Ovary (tissue), 9 donors: ENCODE data around the gene KDM6A. TPM values are rescaled to one million over a fixed set of nuclear protein-coding genes. Genes with fewer than 3 reads are reported as not detected.

Source experiments
- DNase-seq, 5 donors: peaks; one replicate each; pipeline ENCODE4 v3.0.0-alpha.2; 2019 to 2020
- H3K27ac ChIP-seq, 2 donors: fragments of 200-600 bp; one replicate each; pipeline versions ENCODE4 v1.5.1 to v1.8.0; 2019 to 2022
- H3K27me3 ChIP-seq: fragments of 200-600 bp; one replicate; pipeline ENCODE4 v1.8.0; 2022
- H3K36me3 ChIP-seq: fragments of 200-600 bp; sonication (generic); one replicate; pipeline ENCODE4 v1.5.1; 2019
- H3K4me1 ChIP-seq: one replicate; pipeline ENCODE4 v1.8.1; 2013; ENCODE audit warnings: mild to moderate bottlenecking, moderate library complexity; ENCODE audit not compliant: insufficient read depth
- H3K4me3 ChIP-seq: fragments of 200-600 bp; sonication (generic); one replicate; pipeline ENCODE4 v1.5.1; 2017
- H3K9me3 ChIP-seq, 2 donors: fragments of 200-600 bp in 1 of 2; sonication (generic) in 1 of 2; one replicate each; pipeline versions ENCODE4 v1.5.1 to v1.8.1; 2013 to 2019; ENCODE audit warnings: mild to moderate bottlenecking in 1 of 2, moderate library complexity in 1 of 2
- EP300 ChIP-seq: sonication (generic); formaldehyde crosslinking; IDR thresholded peaks from one replicate; pipeline ENCODE4 v1.6.1; 2017; ENCODE audit warnings: antibody characterized with exemption
- POLR2A ChIP-seq: fragments of 450-650 bp; IDR thresholded peaks from one replicate; pipeline ENCODE4 v1.6.1; 2017; ENCODE audit warnings: antibody characterized with exemption, mild to moderate bottlenecking, moderate library complexity
- WGBS, 3 donors: extraction: QIAGEN DNeasy Blood & Tissue Kit in 1 of 3; methylation state at CpG; one replicate each; pipeline versions ENCODE4 v1.1.5 to v1.1.7; 2013 to 2017; 5-methylcytosine and 5-hydroxymethylcytosine counted together
- intact Hi-C, 4 donors: fragments of 100-400 bp; cut with DNase I; formaldehyde crosslinking; loops; one replicate each; pipeline versions ENCODE4 v1.11.0 to v1.15.1; 2022 to 2023
- polyA plus RNA-seq, 2 donors: library from polyadenylated mRNA; stranded (reverse); fragments of 200-250 nt in 1 of 2; fragments of 350-450 nt in 1 of 2; fragmentation: Illumina TruSeq in 1 of 2; extraction: RNeasy Lipid Tissue Mini Kit (QIAGEN cat#74804) in 1 of 2; gene quantifications; one replicate each; pipeline ENCODE4 v1.2.3, GENCODE V29; 2013 to 2014
- total RNA-seq, 7 donors: library from RNA; depleted of rRNA in 2 of 7; stranded (reverse); fragments of >200 nt in 2 of 7; fragmentation: NEBNext Ultra II Directional in 3 of 7; extraction: Animal tissue kit (Norgen Biotek cat#: 25700) in 3 of 7; gene quantifications; one replicate each; pipeline versions ENCODE4 v1.1.0 to v1.2.4, GENCODE V29; 2016 to 2023
- TF ChIP-seq, protein P1 (sequence below), 3 donors: fragments of 450-650 bp in 2 of 3; fragments of 200-600 bp in 1 of 3; IDR thresholded peaks; one replicate each; pipeline versions ENCODE4 v1.5.1 to v1.8.0; 2016 to 2022; ENCODE audit warnings: antibody characterized with exemption in 3 of 3, mild to moderate bottlenecking in 1 of 3
- donor health status: DM: no; HTN: no; CAD: no; lungs with moderate emphysema.
- donor health status: DM: no; HTN: no; CAD: no.
- donor health status: Bipolar disorder and iron deficiency.
- donor health status: DM: yes; HTN: yes; CAD: no.
- donor health status: DM: no; HTN: no; CAD: no.
- donor health status: DM: yes; HTN: yes; CAD: no.

Gene KDM6A
- total and polyA plus RNA-seq, 9 donors: 19.8 to 56.2 (median 42.1) TPM

- Histone ChIP-seq H3K36me3 (no peaks in the 10 kb centered on the region), H3K9me3 (no peaks in the 10 kb centered on the region), H3K27me3 (no peaks in the 10 kb centered on the region), H3K4me1 (no peaks in the 10 kb centered on the region), H3K4me3 (no peak overlapping the region), H3K27ac (no peak overlapping the region)
- DNase-seq: no peak
- intact Hi-C loops: no loop called here
- TF ChIP-seq EP300 (no peak), POLR2A (no peak)
- TF ChIP-seq, protein P1, sequence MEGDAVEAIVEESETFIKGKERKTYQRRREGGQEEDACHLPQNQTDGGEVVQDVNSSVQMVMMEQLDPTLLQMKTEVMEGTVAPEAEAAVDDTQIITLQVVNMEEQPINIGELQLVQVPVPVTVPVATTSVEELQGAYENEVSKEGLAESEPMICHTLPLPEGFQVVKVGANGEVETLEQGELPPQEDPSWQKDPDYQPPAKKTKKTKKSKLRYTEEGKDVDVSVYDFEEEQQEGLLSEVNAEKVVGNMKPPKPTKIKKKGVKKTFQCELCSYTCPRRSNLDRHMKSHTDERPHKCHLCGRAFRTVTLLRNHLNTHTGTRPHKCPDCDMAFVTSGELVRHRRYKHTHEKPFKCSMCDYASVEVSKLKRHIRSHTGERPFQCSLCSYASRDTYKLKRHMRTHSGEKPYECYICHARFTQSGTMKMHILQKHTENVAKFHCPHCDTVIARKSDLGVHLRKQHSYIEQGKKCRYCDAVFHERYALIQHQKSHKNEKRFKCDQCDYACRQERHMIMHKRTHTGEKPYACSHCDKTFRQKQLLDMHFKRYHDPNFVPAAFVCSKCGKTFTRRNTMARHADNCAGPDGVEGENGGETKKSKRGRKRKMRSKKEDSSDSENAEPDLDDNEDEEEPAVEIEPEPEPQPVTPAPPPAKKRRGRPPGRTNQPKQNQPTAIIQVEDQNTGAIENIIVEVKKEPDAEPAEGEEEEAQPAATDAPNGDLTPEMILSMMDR (IDR thresholded peaks at IDR 0.05): no peak
- WGBS, 3 donors: 72 to 79% (median 75%) methylated on average over 4 of the region's 4 CpGs
These were observed 267.8 kb downstream of the KDM6A start for GRCh38 chrX:45140812-45141211.

DNA sequence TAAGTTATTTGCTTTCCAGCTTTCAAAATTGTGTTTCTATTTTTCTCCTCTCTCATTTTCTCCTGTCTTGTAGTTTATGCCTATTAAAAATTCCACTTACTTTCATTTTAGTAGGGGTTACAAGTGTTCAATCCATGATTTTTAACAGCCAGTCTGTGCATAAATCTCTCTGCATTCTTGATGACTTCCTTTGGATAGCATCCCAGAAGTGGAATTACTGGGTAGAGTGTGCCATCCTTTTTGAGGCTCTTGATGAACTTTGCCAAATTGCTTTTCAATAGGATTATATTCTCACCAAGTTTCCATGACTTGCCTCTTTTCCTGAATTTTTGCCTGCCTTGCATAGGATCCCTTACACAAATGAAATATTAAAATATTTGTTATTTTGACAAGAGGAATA, 269.2 kb downstream of the KDM6A start:
- DNase-seq: no peak
- TF ChIP-seq POLR2A: no peak
- TF ChIP-seq EP300: no peak
- TF ChIP-seq, protein P1 (IDR thresholded peaks at IDR 0.05): no peak
- Histone ChIP-seq H3K36me3 (no peaks in the 10 kb centered on the region), H3K4me1 (no peaks in the 10 kb centered on the region), H3K9me3 (no peaks in the 10 kb centered on the region), H3K27ac (no peak overlapping the region), H3K27me3 (no peaks in the 10 kb centered on the region), H3K4me3 (no peak overlapping the region)
- intact Hi-C loops: no loop called here

- 50 to 61% (median 60%) methylated on average over 3 of the region's 3 CpGs for WGBS, 3 donors
- Histone ChIP-seq H3K9me3 (no peaks in the 10 kb centered on the region), H3K27me3 (no peaks in the 10 kb centered on the region), H3K36me3 (no peaks in the 10 kb centered on the region), H3K4me3 (no peak overlapping the region), H3K27ac (no peak overlapping the region), H3K4me1 (no peaks in the 10 kb centered on the region)
- intact Hi-C loops: no loop called here
- TF ChIP-seq POLR2A (no peak), EP300 (no peak)
- TF ChIP-seq, protein P1 (IDR thresholded peaks at IDR 0.05): no peak
- DNase-seq: no peak
These were observed 270.5 kb downstream of the KDM6A start for GRCh38 chrX:45143455-45143854.

- intact Hi-C loops: loop anchor here in 1 of 4 donors (5.0 kb wide), 1 partner anchor 52 kb away; no protein-coding TSS in a partner anchor
- no peaks in the 10 kb centered on the region for H3K4me1 ChIP-seq
- H3K4me3 ChIP-seq: no peak overlapping the region
- TF ChIP-seq POLR2A (no peak), EP300 (no peak)
- TF ChIP-seq, protein P1 (IDR thresholded peaks at IDR 0.05): no peak
- H3K27me3 ChIP-seq: no peaks in the 10 kb centered on the region
- H3K36me3 ChIP-seq: no peaks in the 10 kb centered on the region
- H3K27ac ChIP-seq: no peak overlapping the region
- 71 to 79% (median 76%) methylated on average over 11 of the region's 11 CpGs for WGBS, 3 donors
- H3K9me3 ChIP-seq: no peaks in the 10 kb centered on the region
- DNase-seq: no peak
These were observed 272.7 kb downstream of the KDM6A start for GRCh38 chrX:45145492-45146215.
